ENCODE measurements around the gene GOLGA6D. TPM values are rescaled to one million over a fixed set of nuclear protein-coding genes. Genes with fewer than 3 reads are reported as not detected.

The GOLGA6D gene
- total and polyA plus RNA-seq, 2 donors (not counting 3 experiments of a cell fraction or from before 2014, with no cell fraction given), result not detected

GRCh38 chr15:75235760-75236729, 46.6 kb upstream of the GOLGA6D start:
- no peak overlapping the region for H3K4me3 ChIP-seq (replicated peaks in 1 of 3; ENCODE audit: insufficient read depth in 1 of 3, low read depth in 1 of 3, low read length in 3 of 3)
- no peak for FAIRE-seq
- intact Hi-C loops (cut with micrococcal nuclease), result no loop called here
- no peak for DNase-seq (ENCODE audit: low read depth, low spot score)
- H3K79me2 ChIP-seq (ENCODE audit: control insufficient read depth, insufficient read depth, low read length), result no peaks in the 10 kb centered on the region
- peaks cover 5 to 9% of the 10 kb centered on the region in 2 experiments for H3K27me3 ChIP-seq (ENCODE audit: control insufficient read depth in 2 of 2, insufficient read depth in 2 of 2, low read length in 2 of 2)
- no TSS peak for BruUV-seq (replicated peaks)
- no peaks in the 10 kb centered on the region for H4K20me1 ChIP-seq (replicated peaks; ENCODE audit: control insufficient read depth, extremely low read depth, insufficient read depth, low read length)
- dilution Hi-C loops (cut with MboI; ENCODE audit: extremely low pct_ligation_motif_present, low sequenced_read_pairs), result no loop called here
- H3K36me3 ChIP-seq (ENCODE audit: control insufficient read depth in 2 of 2, extremely low read depth in 1 of 2, insufficient read depth in 2 of 2, low read length in 2 of 2), result no peaks in the 10 kb centered on the region
- ChIA-PET POLR2A (no interaction called here), CTCF (no interaction called here)
- H2AFZ ChIP-seq (ENCODE audit: low read depth, low read length), result no peak overlapping the region
- no peaks in the 10 kb centered on the region for H3K9me1 ChIP-seq (replicated peaks; ENCODE audit: control insufficient read depth, extremely low read depth, insufficient read depth, low read length)
- H3K9me3 ChIP-seq (replicated peaks; ENCODE audit: control insufficient read depth, insufficient read depth, low read length), result no peaks in the 10 kb centered on the region
- no peak overlapping the region for H3K4me2 ChIP-seq (ENCODE audit: insufficient read depth, low read length)
- no peak for TF ChIP-seq GATA2 (IDR thresholded peaks at IDR 0.05; ENCODE audit: insufficient read depth, insufficient read length, low read depth, low read length)
- TF ChIP-seq MYC (IDR thresholded peaks at IDR 0.05; ENCODE audit: low read depth, low read length), result no peak
- no peak for TF ChIP-seq POLR2A (IDR thresholded peaks at IDR 0.05; ENCODE audit: low read depth, low read length)
- no peak for TF ChIP-seq POLR2AphosphoS5 (IDR thresholded peaks at IDR 0.05; ENCODE audit: insufficient read depth, low read depth, low read length)
- TF ChIP-seq FOS (IDR thresholded peaks at IDR 0.05; ENCODE audit: borderline replicate concordance, insufficient read depth, low read length), result no peak
- H3K4me1 ChIP-seq (ENCODE audit: control insufficient read depth, extremely low read depth, insufficient read depth, low read length), result no peaks in the 10 kb centered on the region
- H3K9ac ChIP-seq (replicated peaks; ENCODE audit: extremely low read depth, insufficient read depth, low read length), result no peak overlapping the region
- no peak overlapping the region for H3K27ac ChIP-seq (ENCODE audit: insufficient read depth, low read depth, low read length)

GRCh38 chr15:75237316-75237982, 45.2 kb upstream of the GOLGA6D start:
- Histone ChIP-seq H3K79me2 (ENCODE audit: control insufficient read depth, insufficient read depth, low read length) (no peaks in the 10 kb centered on the region), H3K9ac (replicated peaks; ENCODE audit: extremely low read depth, insufficient read depth, low read length) (no peak overlapping the region), H3K4me3 (replicated peaks in 1 of 3; ENCODE audit: insufficient read depth in 1 of 3, low read depth in 1 of 3, low read length in 3 of 3) (no peak overlapping the region), H3K27ac (ENCODE audit: insufficient read depth, low read depth, low read length) (no peak overlapping the region), H3K36me3 (ENCODE audit: control insufficient read depth in 2 of 2, extremely low read depth in 1 of 2, insufficient read depth in 2 of 2, low read length in 2 of 2) (no peaks in the 10 kb centered on the region), H3K4me1 (ENCODE audit: control insufficient read depth, extremely low read depth, insufficient read depth, low read length) (no peaks in the 10 kb centered on the region), H2AFZ (ENCODE audit: low read depth, low read length) (no peak overlapping the region), H3K27me3 (ENCODE audit: control insufficient read depth in 2 of 2, insufficient read depth in 2 of 2, low read length in 2 of 2) (peaks cover 5 to 11% of the 10 kb centered on the region in 2 experiments), H4K20me1 (replicated peaks; ENCODE audit: control insufficient read depth, extremely low read depth, insufficient read depth, low read length) (no peaks in the 10 kb centered on the region), H3K9me3 (replicated peaks; ENCODE audit: control insufficient read depth, insufficient read depth, low read length) (no peaks in the 10 kb centered on the region), H3K9me1 (replicated peaks; ENCODE audit: control insufficient read depth, extremely low read depth, insufficient read depth, low read length) (no peaks in the 10 kb centered on the region), H3K4me2 (ENCODE audit: insufficient read depth, low read length) (no peak overlapping the region)
- dilution Hi-C loops (cut with MboI; ENCODE audit: extremely low pct_ligation_motif_present, low sequenced_read_pairs), result no loop called here
- FAIRE-seq, result no peak
- ChIA-PET CTCF (no interaction called here), POLR2A (no interaction called here)
- BruUV-seq (replicated peaks), result no TSS peak
- intact Hi-C loops (cut with micrococcal nuclease), result no loop called here
- DNase-seq (ENCODE audit: low read depth, low spot score), result no peak
- TF ChIP-seq GATA2 (IDR thresholded peaks at IDR 0.05; ENCODE audit: insufficient read depth, insufficient read length, low read depth, low read length) (no peak), POLR2AphosphoS5 (IDR thresholded peaks at IDR 0.05; ENCODE audit: insufficient read depth, low read depth, low read length) (no peak), JUN (IDR thresholded peaks at IDR 0.05; ENCODE audit: borderline replicate concordance, insufficient read depth, insufficient read length, low read depth) (no peak), EZH2 (IDR thresholded peaks at IDR 0.05; ENCODE audit: borderline replicate concordance, low read depth, low read length, severe bottlenecking) (no peak), CTCF (IDR thresholded peaks at IDR 0.05; ENCODE audit: extremely low read depth in 1 of 2, insufficient read depth in 1 of 2, low read depth in 1 of 2, low read length in 2 of 2) (no peak), FOS (IDR thresholded peaks at IDR 0.05; ENCODE audit: borderline replicate concordance, insufficient read depth, low read length) (no peak), MYC (IDR thresholded peaks at IDR 0.05; ENCODE audit: low read depth, low read length) (no peak)
- TF ChIP-seq, protein P1, sequence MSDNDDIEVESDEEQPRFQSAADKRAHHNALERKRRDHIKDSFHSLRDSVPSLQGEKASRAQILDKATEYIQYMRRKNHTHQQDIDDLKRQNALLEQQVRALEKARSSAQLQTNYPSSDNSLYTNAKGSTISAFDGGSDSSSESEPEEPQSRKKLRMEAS (IDR thresholded peaks at IDR 0.05; ENCODE audit: insufficient read depth, insufficient read length), result no peak

Data from endothelial cell of umbilical vein (primary cell).